C4-2B (cell line): ENCODE measurements around the gene CCDC40.

ENCODE experiments used
- H3K27ac ChIP-seq: fragments of 450-650 bp; 2 replicates; pipeline ENCODE4 v1.5.1; 2017
- CTCF ChIP-seq: fragments of 450-650 bp; conservative IDR thresholded peaks from 2 replicates; pipeline ENCODE4 v1.5.1; 2017; ENCODE audit warnings: mild to moderate bottlenecking
- ZFX ChIP-seq: fragments of 450-650 bp; IDR thresholded peaks from 2 replicates; pipeline ENCODE4 v1.6.1; 2017

The CCDC40 gene, protein sequence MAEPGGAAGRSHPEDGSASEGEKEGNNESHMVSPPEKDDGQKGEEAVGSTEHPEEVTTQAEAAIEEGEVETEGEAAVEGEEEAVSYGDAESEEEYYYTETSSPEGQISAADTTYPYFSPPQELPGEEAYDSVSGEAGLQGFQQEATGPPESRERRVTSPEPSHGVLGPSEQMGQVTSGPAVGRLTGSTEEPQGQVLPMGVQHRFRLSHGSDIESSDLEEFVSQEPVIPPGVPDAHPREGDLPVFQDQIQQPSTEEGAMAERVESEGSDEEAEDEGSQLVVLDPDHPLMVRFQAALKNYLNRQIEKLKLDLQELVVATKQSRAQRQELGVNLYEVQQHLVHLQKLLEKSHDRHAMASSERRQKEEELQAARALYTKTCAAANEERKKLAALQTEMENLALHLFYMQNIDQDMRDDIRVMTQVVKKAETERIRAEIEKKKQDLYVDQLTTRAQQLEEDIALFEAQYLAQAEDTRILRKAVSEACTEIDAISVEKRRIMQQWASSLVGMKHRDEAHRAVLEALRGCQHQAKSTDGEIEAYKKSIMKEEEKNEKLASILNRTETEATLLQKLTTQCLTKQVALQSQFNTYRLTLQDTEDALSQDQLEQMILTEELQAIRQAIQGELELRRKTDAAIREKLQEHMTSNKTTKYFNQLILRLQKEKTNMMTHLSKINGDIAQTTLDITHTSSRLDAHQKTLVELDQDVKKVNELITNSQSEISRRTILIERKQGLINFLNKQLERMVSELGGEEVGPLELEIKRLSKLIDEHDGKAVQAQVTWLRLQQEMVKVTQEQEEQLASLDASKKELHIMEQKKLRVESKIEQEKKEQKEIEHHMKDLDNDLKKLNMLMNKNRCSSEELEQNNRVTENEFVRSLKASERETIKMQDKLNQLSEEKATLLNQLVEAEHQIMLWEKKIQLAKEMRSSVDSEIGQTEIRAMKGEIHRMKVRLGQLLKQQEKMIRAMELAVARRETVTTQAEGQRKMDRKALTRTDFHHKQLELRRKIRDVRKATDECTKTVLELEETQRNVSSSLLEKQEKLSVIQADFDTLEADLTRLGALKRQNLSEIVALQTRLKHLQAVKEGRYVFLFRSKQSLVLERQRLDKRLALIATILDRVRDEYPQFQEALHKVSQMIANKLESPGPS

DNA sequence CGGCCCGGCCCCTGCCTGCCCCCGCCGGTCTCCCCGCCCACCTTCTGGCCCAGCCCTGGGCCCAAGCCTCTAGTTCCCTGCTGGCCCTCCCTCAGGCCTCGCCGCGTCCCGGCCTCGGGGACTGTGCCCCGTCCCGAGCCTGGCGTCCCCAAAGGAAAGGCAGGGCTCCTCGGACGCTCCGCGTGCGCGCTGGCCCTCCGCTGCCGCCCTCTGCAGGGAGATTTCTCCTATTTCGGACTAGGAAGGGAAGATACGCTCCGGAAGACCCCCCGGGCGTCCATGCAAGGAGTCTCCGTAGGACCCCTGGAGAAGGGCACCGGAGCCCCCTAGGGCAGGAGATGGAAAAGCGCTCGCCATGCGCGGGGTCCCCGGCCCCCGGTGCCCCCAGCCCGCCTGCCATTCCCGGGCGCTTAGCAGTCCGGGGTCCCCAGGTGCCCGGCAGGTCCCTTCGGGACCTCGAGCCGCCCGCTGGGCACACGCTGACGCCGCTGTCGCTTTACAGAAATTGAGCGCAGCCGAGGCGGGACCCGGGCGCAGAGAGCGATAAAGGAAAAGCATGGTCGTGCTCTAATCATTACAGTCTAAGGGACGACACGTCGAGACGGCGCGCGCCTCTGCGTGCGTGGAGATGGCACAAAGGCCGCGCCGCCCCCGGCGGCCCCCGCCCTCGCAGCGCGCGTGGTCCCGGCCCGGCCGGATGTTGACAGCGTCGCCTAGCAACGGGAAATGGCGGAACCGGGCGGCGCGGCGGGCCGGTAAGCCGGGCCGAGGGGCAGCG is at the start of gene CCDC40:
Gene CCDC40 (plus strand): TSS at position 706 of the 778 bp plus-strand sequence. CDS start 21 bp downstream, at position 727.
- peak; percentile 46; the same call in 1 of the 2 replicates for TF ChIP-seq ZFX
- TF ChIP-seq CTCF, result no peak
- H3K27ac ChIP-seq, result peak within 1 kb of the TSS; percentile 89

DNA sequence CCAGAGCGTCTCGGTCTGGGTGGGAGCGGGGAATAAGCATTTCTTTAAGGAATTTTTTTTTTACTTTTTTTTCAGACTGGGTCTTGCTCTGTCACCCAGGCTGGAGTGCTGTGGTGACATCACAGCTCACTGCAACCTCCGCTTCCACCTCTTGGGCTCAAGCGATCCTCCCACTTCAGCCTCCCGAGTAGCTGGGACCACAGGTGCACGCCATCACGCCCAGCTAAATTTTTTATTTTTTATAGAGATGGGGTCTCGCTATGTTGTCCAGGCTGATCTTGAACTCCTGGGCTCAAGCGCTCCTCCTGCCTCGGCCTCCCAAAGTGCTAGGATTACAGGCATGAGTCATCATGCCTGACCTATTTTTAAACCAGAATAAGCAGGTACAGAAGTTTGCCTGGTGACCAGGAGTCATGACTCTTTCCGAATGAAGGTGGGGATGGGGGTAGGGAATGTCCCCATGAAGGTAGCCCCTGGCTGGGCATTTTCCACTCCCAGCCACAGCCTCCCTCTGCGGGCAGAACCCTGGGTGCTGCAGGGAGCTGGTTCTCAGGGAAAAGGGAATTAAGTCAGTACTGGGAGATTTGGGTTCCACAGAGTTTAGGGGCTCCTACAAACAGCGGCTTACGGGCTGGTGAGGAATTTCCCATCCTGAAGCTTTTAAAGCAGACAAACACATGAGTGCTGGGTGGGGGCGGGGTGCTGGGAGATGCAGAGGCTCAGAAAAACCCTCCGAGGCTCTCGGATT is 49.1 kb upstream of the CCDC40 start:
- TF ChIP-seq ZFX, result no peak
- no peak for TF ChIP-seq CTCF
- peak overlapping the region; percentile 97 for H3K27ac ChIP-seq

GRCh38 chr17:79987935-79988184 is 48.6 kb upstream of the CCDC40 start:
- peak overlapping the region; percentile 97 for H3K27ac ChIP-seq
- TF ChIP-seq CTCF, result no peak

- H3K27ac ChIP-seq, result peak overlapping the region; percentile 97
- TF ChIP-seq CTCF (no peak), ZFX (no peak)
These were observed 48.1 kb upstream of the CCDC40 start for GRCh38 chr17:79988185-79988971.

GRCh38 chr17:79989106-79989835 is 47.2 kb upstream of the CCDC40 start:
- H3K27ac ChIP-seq, result peak overlapping the region; percentile 97
- TF ChIP-seq ZFX (no peak), CTCF (no peak)
